HEK293 (cell line): ENCODE data around the gene SNRNP70.

Experiments
- CTCF ChIA-PET: fragments of 350-600 bp; formaldehyde crosslinking; extraction: SDS; loops from one replicate; lab custom pipeline; 2021; ENCODE audit warnings: antibody characterized with exemption; lab: Yijun Ruan, JAX
- POLR2A ChIA-PET: fragments of 300-600 bp; formaldehyde crosslinking; extraction: SDS; loops from one replicate; lab custom pipeline; 2020; ENCODE audit warnings: antibody characterized with exemption, inconsistent platforms; lab: Yijun Ruan, JAX
- H3K27ac ChIP-seq: fragments of 200-500 bp; sonication (Bioruptor generic); 2 replicates; pipeline ENCODE4 v1.5.1; 2014; ENCODE audit warnings: low read depth, low read length, control low read depth, inconsistent platforms; ENCODE audit errors: extremely low read depth
- H3K36me3 ChIP-seq, 2 experiments: fragments of 200-500 bp in 1 of 2; sonication (Bioruptor generic) in 1 of 2; 1 replicate in 1 of 2; 2 replicates in 1 of 2; pipeline ENCODE4 v1.5.1; 2014 to 2017; ENCODE audit warnings: inconsistent platforms in 2 of 2, low read length in 2 of 2; ENCODE audit not compliant: control insufficient read depth in 2 of 2, insufficient read depth in 1 of 2
- H3K4me1 ChIP-seq: fragments of 200-500 bp; sonication (Bioruptor generic); 2 replicates; pipeline ENCODE4 v1.5.1; 2014; ENCODE audit warnings: mild to moderate bottlenecking, low read length, inconsistent platforms; ENCODE audit not compliant: control insufficient read depth, insufficient read depth
- H3K4me3 ChIP-seq: 2 replicates; pipeline ENCODE4 v1.5.1; 2011; ENCODE audit warnings: low read depth, mild to moderate bottlenecking, control low read depth, low read length, moderate library complexity
- H3K9me3 ChIP-seq: fragments of 200-500 bp; sonication (Bioruptor generic); 2 replicates; pipeline ENCODE4 v1.5.1; 2014; ENCODE audit warnings: low read depth, low read length, inconsistent platforms; ENCODE audit not compliant: control insufficient read depth, insufficient read depth
- OSR2 ChIP-seq: fragments of 450-650 bp; formaldehyde crosslinking; IDR thresholded peaks from 2 replicates; pipeline ENCODE4 v1.5.1; 2016; ENCODE audit warnings: missing biosample characterization, missing genetic modification characterization
- SCRT1 ChIP-seq: fragments of 450-650 bp; formaldehyde crosslinking; IDR thresholded peaks from 2 replicates; pipeline ENCODE4 v1.5.1; 2016; ENCODE audit warnings: missing biosample characterization, missing genetic modification characterization, borderline replicate concordance
- SCRT2 ChIP-seq: fragments of 450-650 bp; formaldehyde crosslinking; IDR thresholded peaks from 2 replicates; pipeline ENCODE4 v1.5.1; 2016; ENCODE audit warnings: missing biosample characterization, missing genetic modification characterization
- SP3 ChIP-seq: fragments of 450-650 bp; formaldehyde crosslinking; IDR thresholded peaks from 2 replicates; pipeline ENCODE4 v1.5.1; 2016; ENCODE audit warnings: missing biosample characterization, missing genetic modification characterization
- YY2 ChIP-seq: fragments of 450-650 bp; formaldehyde crosslinking; IDR thresholded peaks from 2 replicates; pipeline ENCODE4 v1.5.1; 2016; ENCODE audit warnings: missing biosample characterization, missing genetic modification characterization
- ZFP3 ChIP-seq: fragments of 450-650 bp; formaldehyde crosslinking; IDR thresholded peaks from 2 replicates; pipeline ENCODE4 v1.5.1; 2016; ENCODE audit warnings: low read depth, missing biosample characterization, missing genetic modification characterization
- ZFP37 ChIP-seq: fragments of 450-650 bp; formaldehyde crosslinking; IDR thresholded peaks from 2 replicates; pipeline ENCODE4 v1.5.1; 2016; ENCODE audit warnings: missing biosample characterization, missing genetic modification characterization
- ZNF140 ChIP-seq: fragments of 450-650 bp; formaldehyde crosslinking; IDR thresholded peaks from 2 replicates; pipeline ENCODE4 v1.5.1; 2016; ENCODE audit warnings: missing biosample characterization, missing genetic modification characterization
- ZNF174 ChIP-seq: fragments of 450-650 bp; formaldehyde crosslinking; IDR thresholded peaks from 2 replicates; pipeline ENCODE4 v1.5.0; 2017; ENCODE audit warnings: missing biosample characterization, mild to moderate bottlenecking, missing genetic modification characterization
- ZNF2 ChIP-seq: fragments of 450-650 bp; formaldehyde crosslinking; IDR thresholded peaks from 2 replicates; pipeline ENCODE4 v1.5.1; 2016; ENCODE audit warnings: missing biosample characterization, missing genetic modification characterization
- ZNF335 ChIP-seq: fragments of 450-650 bp; formaldehyde crosslinking; conservative IDR thresholded peaks from 2 replicates; pipeline ENCODE4 v1.5.1; 2016; ENCODE audit warnings: missing biosample characterization, missing genetic modification characterization
- ZNF561 ChIP-seq: fragments of 450-650 bp; IDR thresholded peaks from 2 replicates; pipeline ENCODE4 v1.5.1; 2018; ENCODE audit warnings: missing biosample characterization, missing genetic modification characterization, borderline replicate concordance
- ZNF623 ChIP-seq: fragments of 450-650 bp; formaldehyde crosslinking; IDR thresholded peaks from 2 replicates; pipeline ENCODE4 v1.5.1; 2016; ENCODE audit warnings: missing biosample characterization, missing genetic modification characterization
- TF ChIP-seq, protein P1 (sequence below): fragments of 450-650 bp; IDR thresholded peaks from 2 replicates; pipeline ENCODE4 v1.5.1; 2018; ENCODE audit warnings: missing biosample characterization, missing genetic modification characterization
- TF ChIP-seq, protein P2 (sequence below): fragments of 450-650 bp; formaldehyde crosslinking; IDR thresholded peaks from 2 replicates; pipeline ENCODE4 v1.5.1; 2016; ENCODE audit warnings: missing biosample characterization, missing genetic modification characterization
- TF ChIP-seq, protein P3 (sequence below): fragments of 450-650 bp; formaldehyde crosslinking; IDR thresholded peaks from 2 replicates; pipeline ENCODE4 v1.5.1; 2016; ENCODE audit warnings: missing biosample characterization, missing genetic modification characterization
- TF ChIP-seq, protein P4 (sequence below): fragments of 450-650 bp; formaldehyde crosslinking; IDR thresholded peaks from 2 replicates; pipeline ENCODE4 v1.5.1; 2016; ENCODE audit warnings: missing biosample characterization, missing genetic modification characterization
- TF ChIP-seq, protein P5 (sequence below): fragments of 450-650 bp; formaldehyde crosslinking; IDR thresholded peaks from 2 replicates; pipeline ENCODE4 v1.5.1; 2016; ENCODE audit warnings: missing biosample characterization, missing genetic modification characterization
- TF ChIP-seq, protein P6 (sequence below): fragments of 450-650 bp; formaldehyde crosslinking; IDR thresholded peaks from 2 replicates; pipeline ENCODE4 v1.5.1; 2016; ENCODE audit warnings: missing biosample characterization, missing genetic modification characterization

The SNRNP70 gene

DNA sequence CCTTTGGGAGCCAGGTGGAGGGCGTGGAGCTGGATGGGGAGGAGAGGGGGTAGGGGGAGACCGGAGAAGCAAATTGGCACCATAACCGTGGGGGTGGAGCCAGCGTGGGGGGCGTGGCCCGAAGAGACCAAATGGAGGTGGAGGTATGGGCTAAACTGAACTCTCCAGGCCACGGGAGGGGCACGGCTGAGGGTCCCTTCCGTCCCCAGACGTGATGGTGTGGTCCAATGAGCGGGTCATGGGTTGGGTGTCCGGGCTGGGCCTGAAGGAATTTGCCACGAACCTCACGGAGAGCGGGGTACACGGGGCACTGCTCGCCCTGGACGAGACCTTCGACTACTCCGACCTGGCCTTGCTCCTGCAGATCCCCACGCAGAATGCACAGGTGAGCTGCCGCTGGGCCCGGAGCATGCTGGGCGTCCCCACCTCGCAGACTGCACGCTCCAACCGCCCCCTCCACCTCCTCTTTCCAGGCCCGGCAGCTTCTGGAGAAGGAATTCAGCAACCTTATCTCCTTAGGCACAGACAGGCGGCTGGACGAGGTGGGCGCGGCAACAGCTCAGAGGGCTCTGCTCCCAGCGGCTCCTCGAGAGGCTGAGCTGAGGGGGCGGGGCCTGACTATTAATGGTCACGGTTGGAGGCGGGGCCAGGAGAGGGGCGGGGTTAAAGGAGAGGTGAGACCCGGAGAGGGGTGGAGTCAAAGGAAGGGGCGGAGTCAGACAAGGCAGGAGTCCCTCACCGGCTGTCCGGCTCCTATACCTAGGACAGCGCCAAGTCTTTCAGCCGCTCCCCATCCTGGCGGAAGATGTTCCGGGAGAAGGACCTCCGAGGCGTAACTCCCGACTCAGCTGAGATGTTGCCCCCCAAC lies 63.8 kb downstream of the SNRNP70 start (continued):
- TF ChIP-seq, protein P1, sequence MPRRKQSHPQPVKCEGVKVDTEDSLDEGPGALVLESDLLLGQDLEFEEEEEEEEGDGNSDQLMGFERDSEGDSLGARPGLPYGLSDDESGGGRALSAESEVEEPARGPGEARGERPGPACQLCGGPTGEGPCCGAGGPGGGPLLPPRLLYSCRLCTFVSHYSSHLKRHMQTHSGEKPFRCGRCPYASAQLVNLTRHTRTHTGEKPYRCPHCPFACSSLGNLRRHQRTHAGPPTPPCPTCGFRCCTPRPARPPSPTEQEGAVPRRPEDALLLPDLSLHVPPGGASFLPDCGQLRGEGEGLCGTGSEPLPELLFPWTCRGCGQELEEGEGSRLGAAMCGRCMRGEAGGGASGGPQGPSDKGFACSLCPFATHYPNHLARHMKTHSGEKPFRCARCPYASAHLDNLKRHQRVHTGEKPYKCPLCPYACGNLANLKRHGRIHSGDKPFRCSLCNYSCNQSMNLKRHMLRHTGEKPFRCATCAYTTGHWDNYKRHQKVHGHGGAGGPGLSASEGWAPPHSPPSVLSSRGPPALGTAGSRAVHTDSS (tag by site-specific recombination), result no peak
- TF ChIP-seq ZFP3 (tag by site-specific recombination) (no peak), ZNF140 (tag by site-specific recombination) (no peak), ZNF335 (peak; percentile 93), ZNF2 (tag by site-specific recombination) (no peak), OSR2 (tag by site-specific recombination) (no peak; the same call in 1 of the 2 replicates), SP3 (tag by site-specific recombination) (peak; percentile 84), ZNF174 (tag by site-specific recombination) (no peak), SCRT2 (0 out of 2 replicates have a peak, but pooled peaks have one; percentile 38), YY2 (tag by site-specific recombination) (no peak), ZNF623 (tag by site-specific recombination) (no peak)
- TF ChIP-seq, protein P2, sequence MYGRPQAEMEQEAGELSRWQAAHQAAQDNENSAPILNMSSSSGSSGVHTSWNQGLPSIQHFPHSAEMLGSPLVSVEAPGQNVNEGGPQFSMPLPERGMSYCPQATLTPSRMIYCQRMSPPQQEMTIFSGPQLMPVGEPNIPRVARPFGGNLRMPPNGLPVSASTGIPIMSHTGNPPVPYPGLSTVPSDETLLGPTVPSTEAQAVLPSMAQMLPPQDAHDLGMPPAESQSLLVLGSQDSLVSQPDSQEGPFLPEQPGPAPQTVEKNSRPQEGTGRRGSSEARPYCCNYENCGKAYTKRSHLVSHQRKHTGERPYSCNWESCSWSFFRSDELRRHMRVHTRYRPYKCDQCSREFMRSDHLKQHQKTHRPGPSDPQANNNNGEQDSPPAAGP (tag by site-specific recombination), result 0 out of 2 replicates have a peak, but pooled peaks have one; percentile 38
- TF ChIP-seq, protein P3, sequence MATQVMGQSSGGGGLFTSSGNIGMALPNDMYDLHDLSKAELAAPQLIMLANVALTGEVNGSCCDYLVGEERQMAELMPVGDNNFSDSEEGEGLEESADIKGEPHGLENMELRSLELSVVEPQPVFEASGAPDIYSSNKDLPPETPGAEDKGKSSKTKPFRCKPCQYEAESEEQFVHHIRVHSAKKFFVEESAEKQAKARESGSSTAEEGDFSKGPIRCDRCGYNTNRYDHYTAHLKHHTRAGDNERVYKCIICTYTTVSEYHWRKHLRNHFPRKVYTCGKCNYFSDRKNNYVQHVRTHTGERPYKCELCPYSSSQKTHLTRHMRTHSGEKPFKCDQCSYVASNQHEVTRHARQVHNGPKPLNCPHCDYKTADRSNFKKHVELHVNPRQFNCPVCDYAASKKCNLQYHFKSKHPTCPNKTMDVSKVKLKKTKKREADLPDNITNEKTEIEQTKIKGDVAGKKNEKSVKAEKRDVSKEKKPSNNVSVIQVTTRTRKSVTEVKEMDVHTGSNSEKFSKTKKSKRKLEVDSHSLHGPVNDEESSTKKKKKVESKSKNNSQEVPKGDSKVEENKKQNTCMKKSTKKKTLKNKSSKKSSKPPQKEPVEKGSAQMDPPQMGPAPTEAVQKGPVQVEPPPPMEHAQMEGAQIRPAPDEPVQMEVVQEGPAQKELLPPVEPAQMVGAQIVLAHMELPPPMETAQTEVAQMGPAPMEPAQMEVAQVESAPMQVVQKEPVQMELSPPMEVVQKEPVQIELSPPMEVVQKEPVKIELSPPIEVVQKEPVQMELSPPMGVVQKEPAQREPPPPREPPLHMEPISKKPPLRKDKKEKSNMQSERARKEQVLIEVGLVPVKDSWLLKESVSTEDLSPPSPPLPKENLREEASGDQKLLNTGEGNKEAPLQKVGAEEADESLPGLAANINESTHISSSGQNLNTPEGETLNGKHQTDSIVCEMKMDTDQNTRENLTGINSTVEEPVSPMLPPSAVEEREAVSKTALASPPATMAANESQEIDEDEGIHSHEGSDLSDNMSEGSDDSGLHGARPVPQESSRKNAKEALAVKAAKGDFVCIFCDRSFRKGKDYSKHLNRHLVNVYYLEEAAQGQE (tag by site-specific recombination), result peak; percentile 97

DNA sequence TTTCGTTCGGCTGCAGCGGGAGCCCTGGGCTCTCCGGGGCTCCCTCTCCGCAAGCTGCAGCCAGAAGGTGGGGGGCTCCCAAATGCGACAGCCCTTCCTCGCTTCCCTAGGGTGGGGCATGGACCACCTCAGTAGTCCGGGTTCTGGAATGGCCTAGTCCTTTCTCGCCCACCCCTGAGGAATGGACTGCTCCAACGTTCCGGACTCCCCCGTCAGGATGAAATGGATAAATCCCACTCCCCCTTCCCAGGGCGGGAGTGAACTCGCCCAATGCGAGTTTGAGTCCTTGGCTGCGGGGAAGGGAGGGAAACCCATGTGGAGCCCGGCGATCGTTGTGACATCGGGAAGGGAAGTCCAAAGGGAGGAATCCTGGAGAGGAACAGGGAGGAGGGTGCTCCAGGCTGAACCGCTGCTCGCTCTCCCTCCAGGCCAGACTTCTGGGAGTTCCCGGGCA lies 64.4 kb downstream of the SNRNP70 start:
- Histone ChIP-seq H3K27ac (peak overlapping the region; percentile 70), H3K4me1 (peaks cover 6% of the 10 kb centered on the region), H3K4me3 (peak overlapping the region; percentile 69), H3K36me3 (no peaks in the 10 kb centered on the region), H3K9me3 (no peaks in the 10 kb centered on the region)
- POLR2A ChIA-PET, result interaction anchor here (0.5 to 3.8 kb wide), 17 partner anchors 9 to 530 kb away, joined by 3 to 27 read pairs (median 5); partner anchors contain the start of genes DKKL1, GYS1, LIN7B and PPFIA3
- CTCF ChIA-PET, result interaction anchor here (0.9 to 6.6 kb wide), 10 partner anchors 12 to 152 kb away, joined by 3 to 70 read pairs (median 5); partner anchors contain the start of gene LIN7B
- TF ChIP-seq, protein P4, sequence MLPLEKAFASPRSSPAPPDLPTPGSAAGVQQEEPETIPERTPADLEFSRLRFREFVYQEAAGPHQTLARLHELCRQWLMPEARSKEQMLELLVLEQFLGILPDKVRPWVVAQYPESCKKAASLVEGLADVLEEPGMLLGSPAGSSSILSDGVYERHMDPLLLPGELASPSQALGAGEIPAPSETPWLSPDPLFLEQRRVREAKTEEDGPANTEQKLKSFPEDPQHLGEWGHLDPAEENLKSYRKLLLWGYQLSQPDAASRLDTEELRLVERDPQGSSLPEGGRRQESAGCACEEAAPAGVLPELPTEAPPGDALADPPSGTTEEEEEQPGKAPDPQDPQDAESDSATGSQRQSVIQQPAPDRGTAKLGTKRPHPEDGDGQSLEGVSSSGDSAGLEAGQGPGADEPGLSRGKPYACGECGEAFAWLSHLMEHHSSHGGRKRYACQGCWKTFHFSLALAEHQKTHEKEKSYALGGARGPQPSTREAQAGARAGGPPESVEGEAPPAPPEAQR, result no peak; the same call in 1 of the 2 replicates
- no peak for TF ChIP-seq OSR2 (tag by site-specific recombination)
- TF ChIP-seq ZFP37 (tag by site-specific recombination), result peak; percentile 85
- no peak for TF ChIP-seq SCRT1 (tag by site-specific recombination)
- TF ChIP-seq, protein P5, sequence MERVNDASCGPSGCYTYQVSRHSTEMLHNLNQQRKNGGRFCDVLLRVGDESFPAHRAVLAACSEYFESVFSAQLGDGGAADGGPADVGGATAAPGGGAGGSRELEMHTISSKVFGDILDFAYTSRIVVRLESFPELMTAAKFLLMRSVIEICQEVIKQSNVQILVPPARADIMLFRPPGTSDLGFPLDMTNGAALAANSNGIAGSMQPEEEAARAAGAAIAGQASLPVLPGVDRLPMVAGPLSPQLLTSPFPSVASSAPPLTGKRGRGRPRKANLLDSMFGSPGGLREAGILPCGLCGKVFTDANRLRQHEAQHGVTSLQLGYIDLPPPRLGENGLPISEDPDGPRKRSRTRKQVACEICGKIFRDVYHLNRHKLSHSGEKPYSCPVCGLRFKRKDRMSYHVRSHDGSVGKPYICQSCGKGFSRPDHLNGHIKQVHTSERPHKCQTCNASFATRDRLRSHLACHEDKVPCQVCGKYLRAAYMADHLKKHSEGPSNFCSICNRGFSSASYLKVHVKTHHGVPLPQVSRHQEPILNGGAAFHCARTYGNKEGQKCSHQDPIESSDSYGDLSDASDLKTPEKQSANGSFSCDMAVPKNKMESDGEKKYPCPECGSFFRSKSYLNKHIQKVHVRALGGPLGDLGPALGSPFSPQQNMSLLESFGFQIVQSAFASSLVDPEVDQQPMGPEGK (tag by site-specific recombination), result peak; percentile 84
- 0 out of 2 replicates have a peak, but pooled peaks have one; percentile 20 for TF ChIP-seq ZNF561 (tag by site-specific recombination)
- TF ChIP-seq, protein P6, sequence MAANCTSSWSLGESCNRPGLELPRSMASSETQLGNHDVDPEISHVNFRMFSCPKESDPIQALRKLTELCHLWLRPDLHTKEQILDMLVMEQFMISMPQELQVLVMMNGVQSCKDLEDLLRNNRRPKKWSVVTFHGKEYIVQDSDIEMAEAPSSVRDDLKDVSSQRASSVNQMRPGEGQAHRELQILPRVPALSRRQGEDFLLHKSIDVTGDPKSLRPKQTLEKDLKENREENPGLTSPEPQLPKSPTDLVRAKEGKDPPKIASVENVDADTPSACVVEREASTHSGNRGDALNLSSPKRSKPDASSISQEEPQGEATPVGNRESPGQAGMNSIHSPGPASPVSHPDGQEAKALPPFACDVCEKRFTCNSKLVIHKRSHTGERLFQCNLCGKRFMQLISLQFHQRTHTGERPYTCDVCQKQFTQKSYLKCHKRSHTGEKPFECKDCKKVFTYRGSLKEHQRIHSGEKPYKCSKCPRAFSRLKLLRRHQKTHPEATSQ (tag by site-specific recombination), result 0 out of 2 replicates have a peak, but pooled peaks have one; percentile 40
- TF ChIP-seq, protein P3 (tag by site-specific recombination), result 0 out of 2 replicates have a peak, but pooled peaks have one; percentile 1
